IMR-90 (cell line): Measurements from ENCODE around the gene SERPINB2. TPM values are rescaled to one million over a fixed set of nuclear protein-coding genes. Genes with fewer than 3 reads are reported as not detected.

ENCODE experiments used
- ATAC-seq: fragments of 200-7000 bp; cut with Tn5 transposase; 2 replicates; pipeline ENCODE4 v1.9.1; 2020; ENCODE audit warnings: low read depth, mild to moderate bottlenecking, moderate library complexity
- BruUV-seq: library from RNA; stranded (reverse); fragments of 400-500 nt; replicated peaks from 2 replicates; lab custom pipeline; 2021; lab: Mats Ljungman, UMichigan
- CTCF ChIA-PET: fragments of 300-600 bp; formaldehyde crosslinking; extraction: SDS; loops from one replicate; lab custom pipeline; 2021; ENCODE audit warnings: antibody characterized with exemption; lab: Yijun Ruan, JAX
- POLR2A ChIA-PET: fragments of 300-600 bp; sonication (Branson Sonifier 250); formaldehyde crosslinking; loops from one replicate; lab custom pipeline; 2022; ENCODE audit warnings: antibody characterized with exemption; ENCODE audit not compliant: unreplicated experiment; lab: Charles Lee
- DNase-seq: peaks from one replicate; pipeline ENCODE4 v3.0.0; 2013
- H2AFZ ChIP-seq: replicated peaks from 2 replicates; pipeline ENCODE3; 2013; ENCODE audit warnings: low read length, mild to moderate bottlenecking; ENCODE audit not compliant: poor library complexity
- H2AK5ac ChIP-seq: 2 replicates; pipeline ENCODE4 v1.6.1; 2013; ENCODE audit warnings: low read depth, low read length, inconsistent platforms
- H2AK9ac ChIP-seq: replicated peaks from 2 replicates; pipeline ENCODE3; 2013; ENCODE audit warnings: mild to moderate bottlenecking, low read depth, low read length, moderate library complexity; ENCODE audit not compliant: poor library complexity
- H2BK120ac ChIP-seq: 2 replicates; pipeline ENCODE4 v1.6.1; 2013; ENCODE audit warnings: low read depth, low read length, inconsistent platforms
- H2BK15ac ChIP-seq: 3 replicates; pipeline ENCODE4 v1.6.1; 2013; ENCODE audit warnings: low read depth, low read length, inconsistent platforms
- H2BK20ac ChIP-seq: 2 replicates; pipeline ENCODE4 v1.6.1; 2013; ENCODE audit warnings: low read depth, mild to moderate bottlenecking, inconsistent platforms, low read length, moderate library complexity
- H2BK5ac ChIP-seq: 2 replicates; pipeline ENCODE4 v1.6.1; 2013; ENCODE audit warnings: mild to moderate bottlenecking, low read depth, low read length, inconsistent platforms; ENCODE audit not compliant: poor library complexity, severe bottlenecking
- H3K14ac ChIP-seq: replicated peaks from 2 replicates; pipeline ENCODE4 v1.6.1; 2013; ENCODE audit warnings: low read depth, low read length, inconsistent platforms
- H3K18ac ChIP-seq: 2 replicates; pipeline ENCODE4 v1.6.1; 2013; ENCODE audit warnings: low read depth, low read length, control low read depth
- H3K23ac ChIP-seq: 2 replicates; pipeline ENCODE4 v1.6.1; 2013; ENCODE audit warnings: low read depth, low read length, inconsistent platforms
- H3K27ac ChIP-seq: 2 replicates; pipeline ENCODE4 v1.5.1; 2013; ENCODE audit warnings: mild to moderate bottlenecking, control low read depth, low read length; ENCODE audit not compliant: insufficient read depth
- H3K27me3 ChIP-seq: 2 replicates; pipeline ENCODE4 v1.6.1; 2013; ENCODE audit warnings: low read length; ENCODE audit not compliant: control insufficient read depth, insufficient read depth
- H3K36me3 ChIP-seq: 2 replicates; pipeline ENCODE4 v1.6.1; 2013; ENCODE audit warnings: low read length, mixed read lengths; ENCODE audit not compliant: control insufficient read depth, insufficient read depth
- H3K4ac ChIP-seq: 2 replicates; pipeline ENCODE4 v1.6.1; 2013; ENCODE audit warnings: low read depth, low read length, inconsistent platforms
- H3K4me1 ChIP-seq: 2 replicates; pipeline ENCODE4 v1.6.1; 2013; ENCODE audit warnings: low read length, mixed read lengths; ENCODE audit not compliant: control insufficient read depth, insufficient read depth
- H3K4me2 ChIP-seq: 2 replicates; pipeline ENCODE4 v1.6.1; 2013; ENCODE audit warnings: low read depth, mild to moderate bottlenecking, control low read depth, low read length, moderate library complexity
- H3K4me3 ChIP-seq: 2 replicates; pipeline ENCODE4 v1.5.1; 2013; ENCODE audit warnings: low read depth, mild to moderate bottlenecking, control low read depth, low read length, moderate library complexity; ENCODE audit not compliant: insufficient read depth
- H3K56ac ChIP-seq: 2 replicates; pipeline ENCODE4 v1.6.1; 2013; ENCODE audit warnings: low read length, inconsistent platforms; ENCODE audit not compliant: insufficient read depth; ENCODE audit errors: extremely low read depth
- H3K79me1 ChIP-seq, 2 experiments: 2 replicates each; pipeline ENCODE4 v1.6.1; 2013; ENCODE audit warnings: low read length in 2 of 2, inconsistent platforms in 1 of 2, low read depth in 1 of 2
- H3K9ac ChIP-seq: 2 replicates; pipeline ENCODE4 v1.6.1; 2013; ENCODE audit warnings: low read depth, low read length, control low read depth
- H3K9me1 ChIP-seq: 2 replicates; pipeline ENCODE4 v1.6.1; 2013; ENCODE audit warnings: low read length, inconsistent platforms; ENCODE audit not compliant: insufficient read depth
- H3K9me3 ChIP-seq: 2 replicates; pipeline ENCODE4 v1.6.1; 2013; ENCODE audit warnings: low read length; ENCODE audit not compliant: control insufficient read depth, insufficient read depth
- H4K20me1 ChIP-seq: 2 replicates; pipeline ENCODE4 v1.6.1; 2013; ENCODE audit warnings: low read length, inconsistent platforms; ENCODE audit not compliant: insufficient read depth
- H4K5ac ChIP-seq: 2 replicates; pipeline ENCODE4 v1.6.1; 2013; ENCODE audit warnings: mild to moderate bottlenecking, low read depth, low read length, control low read depth
- H4K8ac ChIP-seq, 2 experiments: 2 replicates each; pipeline ENCODE4 v1.6.1; 2013; ENCODE audit warnings: low read depth in 2 of 2, low read length in 2 of 2, control low read depth in 1 of 2, inconsistent platforms in 1 of 2
- H4K91ac ChIP-seq: 2 replicates; pipeline ENCODE4 v1.6.1; 2013; ENCODE audit warnings: low read depth, low read length, inconsistent platforms; ENCODE audit not compliant: insufficient read depth
- CEBPB ChIP-seq: IDR thresholded peaks from 2 replicates; pipeline ENCODE4 v1.6.1; 2012; ENCODE audit warnings: low read depth, low read length, improper control_type of control experiment
- CHD1 ChIP-seq: IDR thresholded peaks from 2 replicates; pipeline ENCODE4 v1.6.1; 2012; ENCODE audit warnings: low read depth, low read length, improper control_type of control experiment
- CTCF ChIP-seq: conservative IDR thresholded peaks from 2 replicates; pipeline ENCODE4 v1.5.1; 2012; ENCODE audit warnings: mild to moderate bottlenecking, low read depth, low read length, improper control_type of control experiment
- ELK1 ChIP-seq: fragments of 150-350 bp; IDR thresholded peaks from 2 replicates; pipeline ENCODE4 v1.6.1; 2016; ENCODE audit warnings: low read depth, mild to moderate bottlenecking, low read length, moderate library complexity, borderline replicate concordance
- FOS ChIP-seq: fragments of 150-350 bp; IDR thresholded peaks from 2 replicates; pipeline ENCODE4 v1.6.1; 2016; ENCODE audit warnings: low read depth, low read length
- MAFK ChIP-seq: IDR thresholded peaks from 2 replicates; pipeline ENCODE4 v1.6.1; 2012; ENCODE audit warnings: low read depth, low read length, improper control_type of control experiment
- MXI1 ChIP-seq: IDR thresholded peaks from 2 replicates; pipeline ENCODE4 v1.6.1; 2012; ENCODE audit warnings: low read depth, mild to moderate bottlenecking, low read length, moderate library complexity, borderline replicate concordance
- POLR2A ChIP-seq: IDR thresholded peaks from 2 replicates; pipeline ENCODE4 v1.6.1; 2012; ENCODE audit warnings: mild to moderate bottlenecking, low read depth, low read length
- RAD21 ChIP-seq: IDR thresholded peaks from 2 replicates; pipeline ENCODE4 v1.6.1; 2012; ENCODE audit warnings: low read length, improper control_type of control experiment
- RCOR1 ChIP-seq: IDR thresholded peaks from 2 replicates; pipeline ENCODE4 v1.6.1; 2012; ENCODE audit warnings: mild to moderate bottlenecking, low read length, improper control_type of control experiment; ENCODE audit not compliant: insufficient replicate concordance
- RFX5 ChIP-seq: IDR thresholded peaks from 2 replicates; pipeline ENCODE4 v1.8.0; 2012; ENCODE audit warnings: low read depth, mild to moderate bottlenecking, low read length, moderate library complexity
- SMC3 ChIP-seq: fragments of 150-350 bp; IDR thresholded peaks from 2 replicates; pipeline ENCODE4 v1.6.1; 2016; ENCODE audit warnings: low read depth, mild to moderate bottlenecking, antibody characterized with exemption, low read length, moderate library complexity
- WGBS, 2 experiments: methylation state at CpG; one replicate each; pipeline versions ENCODE4 v1.1.5 to v1.1.7; 2013; ENCODE audit warnings: missing lambda C conversion rate in 2 of 2; ENCODE audit not compliant: insufficient read length in 1 of 2; ENCODE audit errors: extremely low coverage in 2 of 2; 5-methylcytosine and 5-hydroxymethylcytosine counted together
- dilution Hi-C: fragments of 300-500 bp; cut with HindIII; formaldehyde crosslinking; loops from one replicate; pipeline ENCODE4 v1.14.3; 2018; ENCODE audit warnings: low sequenced_read_pairs; ENCODE audit not compliant: unreplicated experiment
- in situ Hi-C: fragments of 300-500 bp; cut with MboI; formaldehyde crosslinking; loops from 3 replicates; pipeline ENCODE4 v1.14.3; 2019; ENCODE audit warnings: low sequenced_read_pairs, inconsistent platforms, mixed read lengths
- intact Hi-C: fragments of 100-400 bp; cut with micrococcal nuclease; formaldehyde crosslinking; loops from 2 replicates; pipeline ENCODE4 v1.10.0; 2022
- polyA plus RNA-seq, 3 experiments: library from polyadenylated mRNA; depleted of rRNA; stranded (reverse); fragments of >200 nt; gene quantifications; 2 replicates each; pipeline ENCODE4 v1.2.3, GENCODE V29; 2012; ENCODE audit warnings: low replicate concordance in 1 of 3
- total RNA-seq: library from RNA; depleted of rRNA; stranded (reverse); fragments of >200 nt; gene quantifications from 2 replicates; pipeline ENCODE4 v1.2.3, GENCODE V29; 2012
- TF ChIP-seq, protein P1 (sequence below): fragments of 150-350 bp; IDR thresholded peaks from 2 replicates; pipeline ENCODE4 v1.6.1; 2017; ENCODE audit warnings: mild to moderate bottlenecking, antibody characterized with exemption, low read length, low read depth

The SERPINB2 gene
- total and polyA plus RNA-seq, 2 of the 4 experiments (the other 2 are of a cell fraction), result 32.1 to 43.0 TPM

DNA sequence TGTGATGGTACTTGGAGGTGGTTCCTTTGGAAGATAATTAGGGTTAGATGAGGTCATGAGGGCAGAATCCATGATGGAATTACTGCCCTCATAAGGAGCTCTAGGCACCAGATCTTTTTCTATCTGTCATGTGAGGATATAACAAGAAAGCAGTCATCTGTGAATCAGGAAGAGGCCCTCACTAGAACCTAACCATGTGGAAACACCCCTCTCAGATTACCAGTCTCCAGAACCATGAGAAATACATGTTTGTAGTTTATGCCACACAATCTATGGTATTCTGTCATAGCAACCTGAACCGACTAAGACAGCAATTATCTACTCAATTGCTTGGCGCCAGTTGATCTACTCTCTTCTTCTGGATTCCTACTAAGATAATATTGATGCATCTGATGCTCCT, 17.9 kb downstream of the SERPINB2 start:
- Histone ChIP-seq H3K4me2 (no peak overlapping the region), H2BK15ac (no peak overlapping the region), H3K4me3 (no peak overlapping the region), H4K91ac (no peak overlapping the region), H2AK9ac (no peak overlapping the region), H3K79me1 (no peaks in the 10 kb centered on the region), H3K36me3 (no peaks in the 10 kb centered on the region), H3K4me1 (no peaks in the 10 kb centered on the region), H4K20me1 (no peaks in the 10 kb centered on the region), H3K56ac (no peak overlapping the region), H3K9ac (no peak overlapping the region), H3K9me3 (no peaks in the 10 kb centered on the region), H4K8ac (no peak overlapping the region), H2BK5ac (no peak overlapping the region), H2AFZ (no peak overlapping the region), H3K18ac (no peak overlapping the region), H2BK120ac (no peak overlapping the region), H2AK5ac (no peak overlapping the region), H3K27me3 (peaks cover 2% of the 10 kb centered on the region; the same call in 1 of the 2 replicates), H3K23ac (no peak overlapping the region), H2BK20ac (no peak overlapping the region), H3K9me1 (no peaks in the 10 kb centered on the region), H3K4ac (no peak overlapping the region), H3K27ac (no peak overlapping the region), H3K14ac (no peak overlapping the region), H4K5ac (no peak overlapping the region)
- WGBS, 2 experiments, result 40% methylated on average over 1 of the region's 2 CpGs; no CpG with 5 or more reads in 1 of the 2 experiments
- ChIA-PET CTCF (no interaction called here), POLR2A (no interaction called here)
- dilution Hi-C loops, result no loop called here
- no peak for ATAC-seq
- no peak for DNase-seq
- TF ChIP-seq CHD1, result no peak
- TF ChIP-seq FOS, result no peak
- TF ChIP-seq POLR2A, result no peak
- no peak for TF ChIP-seq ELK1
- no peak for TF ChIP-seq SMC3
- TF ChIP-seq RCOR1, result no peak
- TF ChIP-seq RAD21, result no peak
- TF ChIP-seq RFX5, result no peak
- no peak for TF ChIP-seq CTCF
- TF ChIP-seq CEBPB, result no peak
- TF ChIP-seq, protein P1, sequence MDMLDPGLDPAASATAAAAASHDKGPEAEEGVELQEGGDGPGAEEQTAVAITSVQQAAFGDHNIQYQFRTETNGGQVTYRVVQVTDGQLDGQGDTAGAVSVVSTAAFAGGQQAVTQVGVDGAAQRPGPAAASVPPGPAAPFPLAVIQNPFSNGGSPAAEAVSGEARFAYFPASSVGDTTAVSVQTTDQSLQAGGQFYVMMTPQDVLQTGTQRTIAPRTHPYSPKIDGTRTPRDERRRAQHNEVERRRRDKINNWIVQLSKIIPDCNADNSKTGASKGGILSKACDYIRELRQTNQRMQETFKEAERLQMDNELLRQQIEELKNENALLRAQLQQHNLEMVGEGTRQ, result no peak
- TF ChIP-seq MXI1, result no peak
- TF ChIP-seq MAFK, result no peak
- in situ Hi-C loops, result no loop called here
- BruUV-seq, result no TSS peak
- intact Hi-C loops, result no loop called here
